Measurements from ENCODE around the gene ACOT13.

- no peak for TF ChIP-seq CTCF (tag by site-specific recombination; IDR thresholded peaks at IDR 0.05)
- TF ChIP-seq ZNF513 (tag by site-specific recombination; IDR thresholded peaks at IDR 0.05), result no peak
- TF ChIP-seq ZBTB49 (tag by site-specific recombination; IDR thresholded peaks at IDR 0.05; ENCODE audit: low read depth), result no peak
- TF ChIP-seq ZBTB8A (tag by site-specific recombination; IDR thresholded peaks at IDR 0.05), result no peak
- no peak for TF ChIP-seq ZNF645 (tag by site-specific recombination; IDR thresholded peaks at IDR 0.05)
- no peak for TF ChIP-seq ZNF223 (tag by site-specific recombination; IDR thresholded peaks at IDR 0.05)
- TF ChIP-seq BCL11A (tag by site-specific recombination; IDR thresholded peaks at IDR 0.05; ENCODE audit: low read depth), result no peak
- TF ChIP-seq ZNF776 (tag by site-specific recombination; IDR thresholded peaks at IDR 0.05; ENCODE audit: borderline replicate concordance), result no peak
- no peak for TF ChIP-seq ZNF274 (IDR thresholded peaks at IDR 0.05; ENCODE audit: low read length)
- TF ChIP-seq ZNF274 (tag by site-specific recombination; IDR thresholded peaks at IDR 0.05; ENCODE audit: borderline replicate concordance), result no peak
- TF ChIP-seq ZNF549 (tag by site-specific recombination; IDR thresholded peaks at IDR 0.05), result no peak
Measured at GRCh38 chr6:24710519-24711303, 43.8 kb downstream of the ACOT13 start.

Measured in HEK293 (cell line).